Hepatocyte (in vitro differentiated cells): ENCODE results near the gene ZNF17. TPM values are rescaled to one million over a fixed set of nuclear protein-coding genes. Genes with fewer than 3 reads are reported as not detected.
"Not testable (repeated sequence)": the region's sequence is repeated elsewhere in the genome, so short reads cannot be mapped to it uniquely, and the experiment has no call there.

Experiments used
- DNase-seq: peaks from one replicate; pipeline ENCODE4 v3.0.0-alpha.2; 2016; ENCODE audit warnings: low spot score
- H2AFZ ChIP-seq: fragments of 200-600 bp; sonication (generic); 2 replicates; pipeline ENCODE4 v1.6.0; 2016; ENCODE audit warnings: antibody characterized with exemption, mild to moderate bottlenecking
- H3K27ac ChIP-seq: fragments of 200-600 bp; sonication (generic); 2 replicates; pipeline ENCODE4 v1.5.1; 2016; ENCODE audit warnings: mild to moderate bottlenecking
- H3K27me3 ChIP-seq: fragments of 200-600 bp; sonication (generic); 2 replicates; pipeline ENCODE4 v1.6.1; 2016
- H3K36me3 ChIP-seq: fragments of 200-600 bp; sonication (generic); replicated peaks from 2 replicates; pipeline ENCODE4 v1.5.1; 2016; ENCODE audit warnings: low read depth; ENCODE audit not compliant: insufficient read depth
- H3K4me1 ChIP-seq: fragments of 200-600 bp; sonication (generic); 2 replicates; pipeline ENCODE4 v1.5.1; 2016; ENCODE audit warnings: mild to moderate bottlenecking, moderate library complexity; ENCODE audit not compliant: insufficient read depth
- H3K4me2 ChIP-seq: fragments of 200-600 bp; sonication (generic); 2 replicates; pipeline ENCODE4 v1.6.0; 2016
- H3K4me3 ChIP-seq: fragments of 200-600 bp; sonication (generic); 2 replicates; pipeline ENCODE4 v1.5.1; 2016; ENCODE audit warnings: mild to moderate bottlenecking
- H3K79me2 ChIP-seq: fragments of 200-600 bp; sonication (generic); 2 replicates; pipeline ENCODE4 v1.6.0; 2017; ENCODE audit warnings: mild to moderate bottlenecking
- H3K9me2 ChIP-seq: fragments of 200-600 bp; sonication (generic); replicated peaks from 2 replicates; pipeline ENCODE4 v1.6.0; 2017; ENCODE audit warnings: mild to moderate bottlenecking; ENCODE audit not compliant: insufficient read depth
- H3K9me3 ChIP-seq: fragments of 200-600 bp; sonication (generic); 2 replicates; pipeline ENCODE4 v1.5.1; 2016; ENCODE audit warnings: low read depth, mild to moderate bottlenecking
- H4K20me1 ChIP-seq: fragments of 200-600 bp; sonication (generic); 2 replicates; pipeline ENCODE4 v1.6.0; 2016; ENCODE audit warnings: mild to moderate bottlenecking; ENCODE audit not compliant: insufficient read depth, poor library complexity, severe bottlenecking
- EZH2 ChIP-seq: fragments of 200-600 bp; sonication (generic); IDR thresholded peaks from 2 replicates; pipeline ENCODE4 v1.6.1; 2016; ENCODE audit warnings: antibody characterized with exemption, mild to moderate bottlenecking, borderline replicate concordance
- EZH2phosphoT487 ChIP-seq: fragments of 200-600 bp; sonication (generic); IDR thresholded peaks from one replicate; pipeline ENCODE4 v1.6.1; 2018; ENCODE audit warnings: antibody characterized with exemption, mild to moderate bottlenecking, low read depth, moderate library complexity; ENCODE audit not compliant: unreplicated experiment, severe bottlenecking
- WGBS: methylation state at CpG from one replicate; pipeline ENCODE4 v1.1.6; 2016; ENCODE audit warnings: low lambda C conversion rate; ENCODE audit errors: missing lambda C conversion rate; 5-methylcytosine and 5-hydroxymethylcytosine counted together
- polyA plus RNA-seq: library from polyadenylated mRNA; unstranded; fragments of >200 nt; fragmentation: Nextera tagmentation; extraction: Ambion mirVana; gene quantifications from 2 replicates; pipeline ENCODE4 v1.2.1, GENCODE V29; 2016
- total RNA-seq: library from RNA; depleted of rRNA; stranded (reverse); fragments of >200 nt; gene quantifications from 2 replicates; pipeline ENCODE4 v1.2.3, GENCODE V29; 2014
- TF ChIP-seq, protein P1 (sequence below): fragments of 200-600 bp; sonication (generic); IDR thresholded peaks from 2 replicates; pipeline ENCODE4 v1.5.1; 2016; ENCODE audit warnings: antibody characterized with exemption, mild to moderate bottlenecking; ENCODE audit not compliant: poor library complexity

Gene ZNF17
- total and polyA plus RNA-seq, 2 experiments from 2014 or later = 2.3 to 7.2 TPM

- Histone ChIP-seq H3K4me2 (peak overlapping the region; percentile 81), H3K79me2 (peaks cover 27% of the 10 kb centered on the region), H3K27me3 (no peaks in the 10 kb centered on the region), H3K9me2 (no peaks in the 10 kb centered on the region), H3K9me3 (no peaks in the 10 kb centered on the region), H3K27ac (peak overlapping the region; percentile 91), H2AFZ (peak overlapping the region; percentile 33), H3K36me3 (no peaks in the 10 kb centered on the region), H3K4me1 (peaks cover 9% of the 10 kb centered on the region), H3K4me3 (peak overlapping the region; percentile 57), H4K20me1 (no peaks in the 10 kb centered on the region)
- no peak for TF ChIP-seq EZH2
- TF ChIP-seq EZH2phosphoT487 = no peak
- TF ChIP-seq, protein P1, sequence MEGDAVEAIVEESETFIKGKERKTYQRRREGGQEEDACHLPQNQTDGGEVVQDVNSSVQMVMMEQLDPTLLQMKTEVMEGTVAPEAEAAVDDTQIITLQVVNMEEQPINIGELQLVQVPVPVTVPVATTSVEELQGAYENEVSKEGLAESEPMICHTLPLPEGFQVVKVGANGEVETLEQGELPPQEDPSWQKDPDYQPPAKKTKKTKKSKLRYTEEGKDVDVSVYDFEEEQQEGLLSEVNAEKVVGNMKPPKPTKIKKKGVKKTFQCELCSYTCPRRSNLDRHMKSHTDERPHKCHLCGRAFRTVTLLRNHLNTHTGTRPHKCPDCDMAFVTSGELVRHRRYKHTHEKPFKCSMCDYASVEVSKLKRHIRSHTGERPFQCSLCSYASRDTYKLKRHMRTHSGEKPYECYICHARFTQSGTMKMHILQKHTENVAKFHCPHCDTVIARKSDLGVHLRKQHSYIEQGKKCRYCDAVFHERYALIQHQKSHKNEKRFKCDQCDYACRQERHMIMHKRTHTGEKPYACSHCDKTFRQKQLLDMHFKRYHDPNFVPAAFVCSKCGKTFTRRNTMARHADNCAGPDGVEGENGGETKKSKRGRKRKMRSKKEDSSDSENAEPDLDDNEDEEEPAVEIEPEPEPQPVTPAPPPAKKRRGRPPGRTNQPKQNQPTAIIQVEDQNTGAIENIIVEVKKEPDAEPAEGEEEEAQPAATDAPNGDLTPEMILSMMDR = no peak
- WGBS = 3% methylated on average over 12 of the region's 18 CpGs
- peak; percentile 40 for DNase-seq
Observed at GRCh38 chr19:57363688-57364181, 47.2 kb upstream of the ZNF17 start.

DNA sequence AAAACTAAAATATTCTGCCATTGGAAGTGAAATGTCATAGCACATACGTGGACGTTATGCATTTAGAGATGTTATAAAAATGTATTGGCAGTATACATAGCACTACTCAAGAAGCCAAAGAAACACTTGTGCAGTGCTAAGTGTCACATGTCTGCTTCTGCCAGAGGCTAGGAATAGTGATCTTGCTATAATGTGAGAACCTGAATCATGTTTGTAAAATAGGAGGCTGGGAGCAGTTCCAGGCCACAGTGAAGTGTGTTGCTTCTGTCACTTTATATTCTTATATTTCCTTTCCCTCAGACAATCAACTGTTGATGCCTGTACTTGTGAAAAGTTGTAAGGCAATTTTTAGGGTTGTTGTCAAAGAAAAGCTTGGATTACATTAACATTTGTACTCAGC lies 44.2 kb upstream of the ZNF17 start:
- no peaks in the 10 kb centered on the region for H3K27me3 ChIP-seq
- no peak overlapping the region for H3K4me2 ChIP-seq
- H2AFZ ChIP-seq = no peak overlapping the region
- no peaks in the 10 kb centered on the region for H3K9me3 ChIP-seq
- H3K9me2 ChIP-seq = no peaks in the 10 kb centered on the region
- H3K79me2 ChIP-seq = peaks cover 27% of the 10 kb centered on the region
- H3K4me3 ChIP-seq = no peak overlapping the region
- DNase-seq = no peak
- peaks cover 9% of the 10 kb centered on the region for H3K4me1 ChIP-seq
- no peaks in the 10 kb centered on the region for H3K36me3 ChIP-seq
- TF ChIP-seq EZH2phosphoT487 (no peak), EZH2 (no peak)
- TF ChIP-seq, protein P1 = no peak
- no peaks in the 10 kb centered on the region for H4K20me1 ChIP-seq
- no peak overlapping the region for H3K27ac ChIP-seq
- whole genome bisulfite sequencing = 98% methylated on average over 2 of the region's 2 CpGs

- 98% methylated on average over 6 of the region's 6 CpGs for WGBS
- Histone ChIP-seq H3K27ac (no peak overlapping the region), H4K20me1 (no peaks in the 10 kb centered on the region), H3K4me1 (no peaks in the 10 kb centered on the region), H3K36me3 (no peaks in the 10 kb centered on the region), H3K9me3 (no peaks in the 10 kb centered on the region), H3K27me3 (no peaks in the 10 kb centered on the region), H3K79me2 (no peaks in the 10 kb centered on the region), H3K9me2 (no peaks in the 10 kb centered on the region), H3K4me2 (no peak overlapping the region), H3K4me3 (no peak overlapping the region), H2AFZ (no peak overlapping the region)
- no peak for DNase-seq
- TF ChIP-seq, protein P1 = no peak
Observed at GRCh38 chr19:57374179-57374578, 36.8 kb upstream of the ZNF17 start.

GRCh38 chr19:57374647-57375046 lies 36.3 kb upstream of the ZNF17 start:
- H2AFZ ChIP-seq, H3K36me3 ChIP-seq, DNase-seq, H3K9me3 ChIP-seq, H3K4me2 ChIP-seq, H3K4me3 ChIP-seq, H3K27me3 ChIP-seq, H3K9me2 ChIP-seq, H3K79me2 ChIP-seq, H3K27ac ChIP-seq, H3K4me1 ChIP-seq, H4K20me1 ChIP-seq: not testable (repeated sequence)
- 98% methylated on average over 2 of the region's 2 CpGs for WGBS
